Vagina (tissue), 2 donors: ENCODE data around the gene SVOP.

Experiments used
- CTCF ChIP-seq, 3 experiments: fragments of 450-650 bp in 2 of 3; fragments of 200-600 bp in 1 of 3; sonication (generic) in 1 of 3; IDR thresholded peaks; one replicate each; pipeline ENCODE4 v1.5.1; 2017 to 2019; ENCODE audit warnings: antibody characterized with exemption in 3 of 3, mild to moderate bottlenecking in 2 of 3, moderate library complexity in 2 of 3
- POLR2A ChIP-seq, 2 donors: fragments of 450-650 bp; IDR thresholded peaks; one replicate each; pipeline ENCODE4 v1.6.1; 2017; ENCODE audit warnings: antibody characterized with exemption in 2 of 2, mild to moderate bottlenecking in 2 of 2, moderate library complexity in 2 of 2

DNA sequence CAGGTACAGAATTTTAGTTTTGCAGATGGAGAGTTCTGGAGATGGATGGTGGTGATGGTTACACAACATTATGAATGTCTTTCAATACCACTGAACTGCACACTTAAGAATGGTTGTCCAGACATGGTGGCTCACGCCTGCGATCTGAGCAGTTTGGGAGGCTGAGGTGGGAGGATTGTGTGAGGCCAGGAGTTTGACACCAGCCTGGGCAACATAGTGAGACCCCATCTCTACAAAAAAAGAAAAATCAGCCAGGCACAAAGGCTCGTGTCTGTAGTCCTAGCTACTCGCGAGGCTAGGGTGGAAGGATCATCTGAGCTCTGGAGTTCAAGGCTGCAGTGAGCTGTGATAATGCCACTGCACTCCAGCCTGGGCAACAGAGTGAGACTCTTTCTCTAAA is 23.4 kb upstream of the SVOP start:
- TF ChIP-seq CTCF (IDR thresholded peaks at IDR 0.05) (no peak), POLR2A (IDR thresholded peaks at IDR 0.05) (no peak)
